Spinal cord (tissue), 10 donors: ENCODE measurements around the gene RFX2. TPM values are rescaled to one million over a fixed set of nuclear protein-coding genes. Genes with fewer than 3 reads are reported as not detected.

Experiments
- DNase-seq, 6 donors: peaks; one replicate each; pipeline versions ENCODE4 v3.0.0 to v3.0.0-alpha.2; 2013 to 2015; ENCODE audit warnings: low spot score in 6 of 6, low read depth in 4 of 6
- H3K27ac ChIP-seq: one replicate; pipeline ENCODE4 v1.5.1; 2013; ENCODE audit warnings: low read depth, low read length, control low read depth
- H3K27me3 ChIP-seq: one replicate; pipeline ENCODE4 v1.6.1; 2013; ENCODE audit warnings: low read length; ENCODE audit not compliant: control insufficient read depth, insufficient read depth
- H3K36me3 ChIP-seq: one replicate; pipeline ENCODE4 v1.6.1; 2013; ENCODE audit warnings: low read length; ENCODE audit not compliant: control insufficient read depth, insufficient read depth
- H3K4me1 ChIP-seq: one replicate; pipeline ENCODE4 v1.6.1; 2013; ENCODE audit warnings: low read length; ENCODE audit not compliant: control insufficient read depth, insufficient read depth
- H3K4me3 ChIP-seq: one replicate; pipeline ENCODE4 v1.5.1; 2013; ENCODE audit warnings: low read depth, low read length, control low read depth
- H3K9me3 ChIP-seq: one replicate; pipeline ENCODE4 v1.6.1; 2013; ENCODE audit warnings: low read length; ENCODE audit not compliant: control insufficient read depth, insufficient read depth
- WGBS: methylation state at CpG from one replicate; pipeline ENCODE4 v1.1.5; 2013; ENCODE audit warnings: missing lambda C conversion rate; ENCODE audit not compliant: insufficient coverage; 5-methylcytosine and 5-hydroxymethylcytosine counted together
- polyA plus RNA-seq, 2 donors: library from polyadenylated mRNA; unstranded; fragments of 120-200 nt; gene quantifications; one replicate each; pipeline ENCODE4 v1.2.1, GENCODE V29; 2013; ENCODE audit not compliant: insufficient read length in 2 of 2
- total RNA-seq, 2 donors: library from RNA; depleted of rRNA in 1 of 2; stranded (reverse); fragments of 120-200 nt in 1 of 2; fragments of >200 nt in 1 of 2; gene quantifications; one replicate each; pipeline versions ENCODE4 v1.2.3 to v1.2.4, GENCODE V29; 2013 to 2014
- donor health status: healthy.

RFX2 gene
- total and polyA plus RNA-seq, 4 donors, result 5.7 to 18.8 (median 14.3) TPM

- 89% methylated on average over 18 of the region's 18 CpGs for WGBS
- peaks cover 17% of the 10 kb centered on the region for H3K36me3 ChIP-seq
- H3K4me3 ChIP-seq, result no peak overlapping the region
- H3K9me3 ChIP-seq, result no peaks in the 10 kb centered on the region
- H3K27ac ChIP-seq, result no peak overlapping the region
- H3K27me3 ChIP-seq, result no peaks in the 10 kb centered on the region
- peaks cover 16% of the 10 kb centered on the region for H3K4me1 ChIP-seq
- DNase-seq, result no peak
These were observed 63.0 kb downstream of the RFX2 start for GRCh38 chr19:6047256-6047655.

- Histone ChIP-seq H3K9me3 (no peaks in the 10 kb centered on the region), H3K4me3 (no peak overlapping the region), H3K27ac (no peak overlapping the region), H3K4me1 (peaks cover 16% of the 10 kb centered on the region), H3K27me3 (no peaks in the 10 kb centered on the region), H3K36me3 (peaks cover 22% of the 10 kb centered on the region)
- WGBS, result 89% methylated on average over 6 of the region's 7 CpGs
- no peak for DNase-seq
These were observed 65.2 kb downstream of the RFX2 start for GRCh38 chr19:6045108-6045507.

- Histone ChIP-seq H3K9me3 (no peaks in the 10 kb centered on the region), H3K36me3 (peaks cover 29% of the 10 kb centered on the region), H3K4me1 (peaks cover 21% of the 10 kb centered on the region), H3K27me3 (no peaks in the 10 kb centered on the region), H3K27ac (no peak overlapping the region), H3K4me3 (no peak overlapping the region)
- DNase-seq, result no peak
- WGBS, result 96% methylated on average over 19 of the region's 21 CpGs
These were observed 66.1 kb downstream of the RFX2 start for GRCh38 chr19:6044056-6044805.

- peaks cover 29% of the 10 kb centered on the region for H3K36me3 ChIP-seq
- peaks cover 17% of the 10 kb centered on the region for H3K4me1 ChIP-seq
- 92% methylated on average over 7 of the region's 12 CpGs for WGBS
- H3K4me3 ChIP-seq, result no peak overlapping the region
- H3K9me3 ChIP-seq, result no peaks in the 10 kb centered on the region
- no peak for DNase-seq
- no peak overlapping the region for H3K27ac ChIP-seq
- no peaks in the 10 kb centered on the region for H3K27me3 ChIP-seq
These were observed 67.2 kb downstream of the RFX2 start for GRCh38 chr19:6042776-6043726.

- H3K9me3 ChIP-seq, result no peaks in the 10 kb centered on the region
- no peak for DNase-seq
- no peak overlapping the region for H3K27ac ChIP-seq
- peaks cover 7% of the 10 kb centered on the region for H3K4me1 ChIP-seq
- no peaks in the 10 kb centered on the region for H3K27me3 ChIP-seq
- peaks cover 26% of the 10 kb centered on the region for H3K36me3 ChIP-seq
- WGBS, result 93% methylated on average over 27 of the region's 27 CpGs
- no peak overlapping the region for H3K4me3 ChIP-seq
These were observed 68.3 kb downstream of the RFX2 start for GRCh38 chr19:6041991-6042481.

GRCh38 chr19:6041071-6041470 lies 69.2 kb downstream of the RFX2 start:
- DNase-seq, result no peak
- Histone ChIP-seq H3K27me3 (no peaks in the 10 kb centered on the region), H3K4me3 (no peak overlapping the region), H3K27ac (no peak overlapping the region), H3K4me1 (peaks cover 7% of the 10 kb centered on the region), H3K36me3 (peaks cover 26% of the 10 kb centered on the region), H3K9me3 (no peaks in the 10 kb centered on the region)
- 100% methylated on average over 2 of the region's 5 CpGs for WGBS

- Histone ChIP-seq H3K9me3 (no peaks in the 10 kb centered on the region), H3K27me3 (no peaks in the 10 kb centered on the region), H3K27ac (no peak overlapping the region), H3K4me1 (peaks cover 7% of the 10 kb centered on the region), H3K4me3 (no peak overlapping the region), H3K36me3 (peaks cover 26% of the 10 kb centered on the region)
- no peak for DNase-seq
- WGBS, result 92% methylated on average over 30 of the region's 31 CpGs
These were observed 70.6 kb downstream of the RFX2 start for GRCh38 chr19:6039566-6040225.

GRCh38 chr19:6038634-6039405 lies 71.5 kb downstream of the RFX2 start:
- Histone ChIP-seq H3K27ac (no peak overlapping the region), H3K27me3 (no peaks in the 10 kb centered on the region), H3K4me1 (peaks cover 7% of the 10 kb centered on the region), H3K9me3 (no peaks in the 10 kb centered on the region), H3K4me3 (no peak overlapping the region), H3K36me3 (peaks cover 22% of the 10 kb centered on the region)
- peak in 1 of 6 donors; percentile 30 for DNase-seq
- no CpG with 5 or more reads among the region's 5 CpGs for WGBS

- Histone ChIP-seq H3K4me1 (peaks cover 4% of the 10 kb centered on the region), H3K9me3 (no peaks in the 10 kb centered on the region), H3K36me3 (peaks cover 8% of the 10 kb centered on the region), H3K4me3 (no peak overlapping the region), H3K27ac (no peak overlapping the region), H3K27me3 (no peaks in the 10 kb centered on the region)
- WGBS, result 100% methylated on average over 2 of the region's 3 CpGs
- no peak for DNase-seq
These were observed 75.3 kb downstream of the RFX2 start for GRCh38 chr19:6035026-6035425.
